ENCODE data around the gene ZNF155.

The ZNF155 gene

GRCh38 chr19:44005973-44006372, 22.0 kb downstream of the ZNF155 start:
- DNase-seq: no peak

- DNase-seq: no peak
Measured at GRCh38 chr19:44007473-44007872, 23.5 kb downstream of the ZNF155 start.

GRCh38 chr19:44010468-44010867, 26.5 kb downstream of the ZNF155 start:
- no peak for DNase-seq

GRCh38 chr19:44019498-44019897, 35.5 kb downstream of the ZNF155 start:
- DNase-seq: no peak

- DNase-seq: no peak
Measured at GRCh38 chr19:44021221-44021620, 37.2 kb downstream of the ZNF155 start.

- DNase-seq: no peak
Measured at GRCh38 chr19:44024900-44025216, 40.9 kb downstream of the ZNF155 start.

- peak; percentile 81 for DNase-seq
Measured at GRCh38 chr19:44025217-44025936, 41.4 kb downstream of the ZNF155 start, which contains the start of gene ZNF222. TSS of gene ZNF222 (plus strand) at chr19:44025379. CDS start at chr19:44025437, 58 bp downstream.

- no peak for DNase-seq
Measured at GRCh38 chr19:44026622-44027021, 42.6 kb downstream of the ZNF155 start.

GRCh38 chr19:44032001-44032610, 48.1 kb downstream of the ZNF155 start:
- no peak for DNase-seq

GRCh38 chr19:44042147-44042546, 58.2 kb downstream of the ZNF155 start:
- DNase-seq: no peak

Data from activated naive CD4-positive, alpha-beta T cell treated with Interleukin-2 at 50 U/mL for 16 hours (primary cell).